ENCODE data around the gene CYP11A1.

CYP11A1 gene

GRCh38 chr15:74380361-74381189, 13.1 kb upstream of the CYP11A1 start:
- H3K4me3 ChIP-seq (ENCODE audit: low read depth, low read length): no peak overlapping the region
- TF ChIP-seq CTCF (IDR thresholded peaks at IDR 0.05; ENCODE audit: low read depth, low read length, missing control alignments): no peak
- in situ Hi-C loops (cut with HindIII; ENCODE audit: low sequenced_read_pairs): no loop called here
- no peak for DNase-seq (ENCODE audit: low read depth)

- in situ Hi-C loops (cut with HindIII; ENCODE audit: low sequenced_read_pairs): loop anchor here (10.0 kb wide), 3 partner anchors 56 to 396 kb away; partner anchors contain the start of gene SEMA7A
- no peak for TF ChIP-seq CTCF (IDR thresholded peaks at IDR 0.05; ENCODE audit: low read depth, low read length, missing control alignments)
- DNase-seq (ENCODE audit: low read depth): peak; percentile 19
- H3K4me3 ChIP-seq (ENCODE audit: low read depth, low read length): no peak overlapping the region
These were observed 11.4 kb upstream of the CYP11A1 start for GRCh38 chr15:74378848-74379247.

- DNase-seq (ENCODE audit: low read depth): no peak
- in situ Hi-C loops (cut with HindIII; ENCODE audit: low sequenced_read_pairs): loop anchor here (10.0 kb wide), 3 partner anchors 57 to 397 kb away; partner anchors contain the start of gene SEMA7A
- TF ChIP-seq CTCF (IDR thresholded peaks at IDR 0.05; ENCODE audit: low read depth, low read length, missing control alignments): no peak
- H3K4me3 ChIP-seq (ENCODE audit: low read depth, low read length): no peak overlapping the region
These were observed 10.7 kb upstream of the CYP11A1 start for GRCh38 chr15:74377831-74378766.

GRCh38 chr15:74376825-74377581, 9.6 kb upstream of the CYP11A1 start:
- in situ Hi-C loops (cut with HindIII; ENCODE audit: low sequenced_read_pairs): loop anchor here (10.0 kb wide), 3 partner anchors 58 to 398 kb away; partner anchors contain the start of gene SEMA7A
- no peak for DNase-seq (ENCODE audit: low read depth)
- H3K4me3 ChIP-seq (ENCODE audit: low read depth, low read length): no peak overlapping the region
- TF ChIP-seq CTCF (IDR thresholded peaks at IDR 0.05; ENCODE audit: low read depth, low read length, missing control alignments): no peak

GRCh38 chr15:74376226-74376625, 8.8 kb upstream of the CYP11A1 start:
- in situ Hi-C loops (cut with HindIII; ENCODE audit: low sequenced_read_pairs): loop anchor here (10.0 kb wide), 3 partner anchors 59 to 399 kb away; partner anchors contain the start of gene SEMA7A
- TF ChIP-seq CTCF (IDR thresholded peaks at IDR 0.05; ENCODE audit: low read depth, low read length, missing control alignments): no peak

More at GRCh38 chr15:74376226-74376625, 8.8 kb upstream of the CYP11A1 start:
- no peak overlapping the region for H3K4me3 ChIP-seq (ENCODE audit: low read depth, low read length)
- no peak for DNase-seq (ENCODE audit: low read depth)

Measured in astrocyte of the cerebellum (primary cell).